NCI-H526 treated with DMSO at 0.1 percent for 48 hours (cell line): ENCODE results near the gene AGAP1.

Source experiments
- DNase-seq: peaks from one replicate; lab custom pipeline; 2025; lab: John Stamatoyannopoulos, UW

Gene AGAP1

GRCh38 chr2:236001166-236001828 is 507.5 kb downstream of the AGAP1 start:
- no peak for DNase-seq

GRCh38 chr2:236001854-236002253 is 508.0 kb downstream of the AGAP1 start:
- DNase-seq = no peak

- no peak for DNase-seq
Measured at GRCh38 chr2:236008006-236008405, 514.2 kb downstream of the AGAP1 start.

- no peak for DNase-seq
Measured at GRCh38 chr2:236008857-236009256, 515.0 kb downstream of the AGAP1 start.

DNA sequence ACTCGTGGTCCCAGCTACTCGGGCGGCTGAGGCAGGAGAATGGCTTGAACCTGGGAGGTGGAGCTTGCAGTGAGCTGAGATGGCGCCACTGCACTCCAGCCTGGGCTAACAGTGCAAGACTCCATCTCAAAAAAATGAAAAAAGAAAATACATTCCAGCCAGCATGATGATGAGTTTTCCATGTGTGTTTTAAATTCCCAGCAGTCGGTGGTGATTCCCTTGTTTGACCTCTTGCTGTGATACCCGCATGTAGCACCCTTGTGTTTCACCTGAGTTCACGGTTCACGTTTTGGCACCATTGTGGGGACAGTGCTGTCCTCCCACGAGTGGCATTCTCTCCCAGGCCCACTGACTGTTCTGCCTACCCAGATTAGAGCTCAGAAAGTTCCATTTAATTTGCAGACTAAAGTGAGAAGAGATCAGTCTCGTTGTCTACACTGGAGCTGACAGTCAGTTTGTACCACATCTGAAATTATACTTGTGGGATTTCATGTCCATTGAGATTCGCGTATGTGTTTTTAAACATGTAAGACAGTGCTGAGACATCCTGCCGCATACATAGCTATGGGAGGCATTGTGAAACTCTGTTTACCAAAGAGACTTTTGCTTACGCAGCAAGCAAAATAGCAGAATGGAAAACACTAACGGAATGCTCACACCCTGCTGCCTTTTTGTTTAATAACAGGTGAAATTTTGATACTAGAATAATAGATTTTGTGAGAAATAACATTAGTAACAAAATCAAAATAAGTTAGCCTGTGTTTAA is 517.3 kb downstream of the AGAP1 start:
- DNase-seq = no peak

DNA sequence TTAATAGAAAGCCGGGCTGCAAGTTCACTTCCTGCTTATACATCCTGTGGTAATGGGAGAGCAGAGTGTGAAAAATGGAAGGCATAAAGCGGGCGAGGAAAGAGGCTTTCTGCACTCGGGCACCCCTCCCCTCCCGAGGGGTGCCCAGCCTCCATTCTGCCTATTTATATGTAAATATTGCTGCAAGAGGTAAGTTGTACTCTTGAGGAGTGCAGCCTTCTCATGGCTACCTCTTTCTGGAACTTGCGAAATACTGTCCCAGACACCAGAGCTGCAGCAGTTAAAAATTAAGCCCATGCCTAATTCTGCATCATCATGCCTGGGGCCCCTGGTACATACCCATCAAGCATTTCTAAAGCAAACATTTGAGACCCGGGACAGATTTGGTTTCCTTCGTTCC is 518.3 kb downstream of the AGAP1 start:
- no peak for DNase-seq

GRCh38 chr2:236014408-236015131 is 520.7 kb downstream of the AGAP1 start:
- DNase-seq = peak; percentile 9

- DNase-seq = peak; percentile 39
Measured at GRCh38 chr2:236015171-236015570, 521.3 kb downstream of the AGAP1 start.

GRCh38 chr2:236016496-236016895 is 522.7 kb downstream of the AGAP1 start:
- DNase-seq = no peak

DNA sequence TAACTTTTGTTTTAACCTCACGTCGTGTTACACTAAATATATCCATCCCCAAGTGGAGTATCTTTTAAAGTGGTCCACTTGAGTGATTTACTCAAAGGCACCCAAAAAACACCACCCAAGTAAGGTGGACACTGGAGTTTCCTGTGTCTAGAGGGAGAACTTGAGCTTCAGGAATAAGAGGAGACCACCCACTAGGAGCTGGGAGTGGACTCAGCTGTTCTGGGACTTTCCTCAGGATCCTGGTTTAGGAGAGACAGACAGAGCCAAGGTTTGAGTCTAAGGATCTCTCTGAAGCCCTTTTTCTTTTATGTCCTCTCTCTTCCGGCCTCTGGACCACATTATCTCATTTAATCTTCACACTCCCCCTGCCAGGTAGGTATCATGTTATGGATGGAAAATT is 523.6 kb downstream of the AGAP1 start:
- no peak for DNase-seq

- no peak for DNase-seq
Measured at GRCh38 chr2:236019434-236019833, 525.6 kb downstream of the AGAP1 start.

- no peak for DNase-seq
Measured at GRCh38 chr2:236021499-236022057, 527.7 kb downstream of the AGAP1 start.

DNA sequence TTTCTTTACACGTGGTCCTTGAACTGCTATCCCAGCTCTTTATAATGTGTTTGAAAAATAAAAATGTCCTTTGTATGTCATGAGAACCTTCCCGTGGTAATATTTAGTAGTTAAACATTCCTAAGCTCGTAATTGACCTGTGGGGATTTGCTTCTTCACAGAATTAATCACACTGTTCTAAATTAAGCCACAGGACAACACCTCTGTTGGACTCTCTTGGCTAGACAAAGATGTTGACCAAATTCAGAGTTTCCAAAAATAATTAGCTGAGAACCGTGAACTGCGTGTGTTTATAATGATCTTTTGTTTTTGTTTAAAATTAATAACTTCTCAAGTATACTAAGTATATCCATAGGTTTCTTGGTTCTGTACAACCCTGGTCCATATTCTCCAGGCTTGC is 528.3 kb downstream of the AGAP1 start:
- DNase-seq = no peak

DNA sequence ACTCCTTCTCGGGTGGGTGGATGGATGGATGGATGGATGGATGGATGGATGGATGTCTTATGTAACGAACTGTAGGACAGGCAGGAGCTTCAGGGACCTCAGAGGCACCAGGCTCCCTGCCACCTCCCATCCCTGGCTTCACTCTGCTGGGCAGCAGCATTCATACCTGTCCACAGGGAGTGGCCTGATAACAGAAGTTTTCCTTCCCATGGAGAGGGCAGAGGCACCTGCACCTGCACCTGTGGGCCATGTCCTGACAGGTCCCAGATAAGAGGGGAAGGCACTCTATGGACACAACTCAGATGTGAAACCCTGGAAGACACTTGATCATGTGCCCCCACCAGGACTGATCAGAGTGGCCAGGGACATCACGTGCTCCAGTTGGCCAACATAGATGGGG is 532.0 kb downstream of the AGAP1 start:
- DNase-seq = no peak

DNA sequence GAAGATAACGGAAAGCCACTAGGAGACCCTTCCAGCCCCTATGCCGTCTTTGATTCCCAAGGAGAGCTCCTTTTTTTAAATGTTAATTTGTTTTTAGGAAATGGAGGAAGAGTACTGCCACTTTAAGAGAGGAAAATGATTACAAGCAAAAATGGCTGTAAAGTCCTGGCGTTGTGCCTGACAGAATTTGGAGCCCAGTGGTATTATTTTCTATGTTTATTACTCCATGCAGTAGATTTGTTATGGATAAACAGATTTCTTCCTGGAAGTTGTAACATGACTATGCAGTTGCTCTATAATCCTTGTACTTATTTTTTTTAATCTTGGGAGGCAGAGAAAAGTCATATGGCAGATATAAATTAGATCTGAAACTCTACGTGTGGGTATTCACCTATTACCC is 533.0 kb downstream of the AGAP1 start:
- DNase-seq = no peak

DNA sequence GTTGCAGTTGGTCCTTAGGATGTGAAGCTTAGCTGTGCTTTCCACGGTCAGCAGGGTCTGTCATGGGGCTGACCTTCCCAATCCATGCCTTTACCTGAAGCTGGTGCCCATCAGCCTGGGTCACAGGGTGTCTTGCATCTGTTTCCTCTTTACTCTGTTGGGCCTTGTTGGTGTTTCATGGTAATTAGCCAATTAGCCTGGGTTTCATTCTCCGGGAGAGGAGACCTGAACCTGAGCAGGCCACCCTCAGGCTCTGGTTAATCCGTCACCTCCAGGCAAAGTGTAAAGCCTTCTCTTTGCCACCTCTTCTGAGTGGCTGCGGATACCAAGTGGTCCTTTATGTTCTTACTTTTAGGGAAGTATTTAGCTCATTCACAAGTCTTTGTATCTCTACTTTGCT is 534.2 kb downstream of the AGAP1 start:
- no peak for DNase-seq

DNA sequence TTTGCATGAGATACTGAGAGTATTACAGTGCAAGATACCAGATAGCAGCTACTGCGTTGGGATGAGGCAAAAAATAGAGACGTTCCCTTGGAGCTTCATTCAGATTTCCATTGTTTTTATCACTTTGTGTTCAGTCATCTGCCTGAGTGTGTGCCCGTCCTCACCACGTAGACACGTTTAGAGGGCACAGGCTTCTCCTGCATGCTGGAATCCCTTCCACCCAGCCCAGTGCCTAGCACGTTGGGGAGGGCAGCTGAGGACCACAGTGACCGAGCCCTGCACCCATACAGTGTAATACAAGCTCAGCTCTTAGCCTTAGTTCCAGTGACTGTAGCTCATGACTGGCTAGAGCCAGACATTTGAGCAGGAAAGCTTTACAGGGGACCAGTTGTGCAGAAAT is 539.6 kb downstream of the AGAP1 start:
- no peak for DNase-seq

GRCh38 chr2:236034974-236035373 is 541.1 kb downstream of the AGAP1 start:
- no peak for DNase-seq

- no peak for DNase-seq
Measured at GRCh38 chr2:236036045-236036444, 542.2 kb downstream of the AGAP1 start.

GRCh38 chr2:236038096-236038495 is 544.3 kb downstream of the AGAP1 start:
- no peak for DNase-seq

DNA sequence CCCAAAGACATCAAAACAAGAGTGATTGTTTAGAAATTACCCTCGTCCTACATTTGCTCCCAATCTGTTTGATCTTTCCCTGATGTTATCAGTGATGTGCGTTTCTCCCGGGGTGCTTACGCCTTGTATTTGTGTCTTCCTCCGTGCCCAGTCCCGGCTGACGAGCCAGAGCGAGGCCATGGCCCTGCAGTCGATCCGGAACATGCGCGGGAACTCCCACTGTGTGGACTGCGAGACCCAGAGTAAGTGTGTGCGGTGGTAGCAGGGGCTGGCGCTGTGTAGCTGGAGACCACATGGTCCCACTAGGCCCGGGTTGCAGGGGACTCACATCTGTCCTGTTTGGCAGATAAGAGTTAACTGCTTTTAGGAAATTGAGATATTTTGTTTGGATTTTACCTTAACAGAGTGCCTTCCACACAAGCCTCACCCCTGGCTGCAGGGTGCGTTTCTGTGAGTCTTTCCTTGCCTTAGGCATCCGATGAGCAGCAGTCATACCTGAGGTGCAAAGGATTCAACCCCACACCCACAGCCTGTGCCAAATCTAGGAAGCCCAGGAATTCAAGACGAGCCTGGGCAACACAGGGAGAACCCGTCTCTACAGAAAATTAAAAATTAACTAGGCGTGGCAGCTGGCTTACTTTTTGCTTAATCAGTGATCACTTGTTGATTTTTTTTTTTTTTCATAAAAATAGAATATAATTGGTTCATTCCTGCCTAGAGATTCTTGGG is 546.9 kb downstream of the AGAP1 start:
- no peak for DNase-seq

GRCh38 chr2:236041616-236042015 is 547.8 kb downstream of the AGAP1 start:
- DNase-seq = no peak
